DMS 273 (cell line): ENCODE data around the gene SLC19A1.
A peak's percentile ranks its signal among the peaks of the same experiment; 100 is the strongest.

Experiments used
- DNase-seq: peaks from one replicate; lab custom pipeline; 2025; ENCODE audit not compliant: unreplicated experiment; lab: John Stamatoyannopoulos, UW

The SLC19A1 gene

GRCh38 chr21:45518742-45519141 lies 23.5 kb downstream of the SLC19A1 start:
- DNase-seq, result no peak

GRCh38 chr21:45517249-45518065 lies 24.8 kb downstream of the SLC19A1 start:
- no peak for DNase-seq

DNA sequence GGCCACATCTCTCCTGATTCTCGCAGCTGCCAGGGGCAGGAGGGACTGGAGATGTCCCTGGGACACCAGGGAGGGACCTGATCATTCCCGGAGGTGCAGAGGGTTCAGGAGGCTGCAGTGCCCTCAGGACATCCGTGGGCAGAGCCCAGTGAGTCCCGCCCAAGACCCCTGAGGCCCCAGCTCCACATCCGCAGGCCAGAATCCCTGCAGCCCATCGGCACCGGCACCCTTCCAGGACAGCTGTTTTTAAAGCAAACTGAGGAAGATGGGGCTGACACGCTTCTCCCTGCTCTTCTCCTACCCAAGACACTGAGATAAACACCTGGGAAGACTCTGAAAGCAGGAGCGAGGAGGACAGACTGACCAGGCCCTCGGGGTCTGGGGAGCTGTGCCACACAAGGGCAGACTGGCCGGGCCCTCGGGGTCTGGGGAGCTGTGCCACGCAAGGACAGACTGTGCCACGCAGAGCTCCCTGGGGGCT lies 25.5 kb downstream of the SLC19A1 start:
- DNase-seq, result no peak

DNA sequence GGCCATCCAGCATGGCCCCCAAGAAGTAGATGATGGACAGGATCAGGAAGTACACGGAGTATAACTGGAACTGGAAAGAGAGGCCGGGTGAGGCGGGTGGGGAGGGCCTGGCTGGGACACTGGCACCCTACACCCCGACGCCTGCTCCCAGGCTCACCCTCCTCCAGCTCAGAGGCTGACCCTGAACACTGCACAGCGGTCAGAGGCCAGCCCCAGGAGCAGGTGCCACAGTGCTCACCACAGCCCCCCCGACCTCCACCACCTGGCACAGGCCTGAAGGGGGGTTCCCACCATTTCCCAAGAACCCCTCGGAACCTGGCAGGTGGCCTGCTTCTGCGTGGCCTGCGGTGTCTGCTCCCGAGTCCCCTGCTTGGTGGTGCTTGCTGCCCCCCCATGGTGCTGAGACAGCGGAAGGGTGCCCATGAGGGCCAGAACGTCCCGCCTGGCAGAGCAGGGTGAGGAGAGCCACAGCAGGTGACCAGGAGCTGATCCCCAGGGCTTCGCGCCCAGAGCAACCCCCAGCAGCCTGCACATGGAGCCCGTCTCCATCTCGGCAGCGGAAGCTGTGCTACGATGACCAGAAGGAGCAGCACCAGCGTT lies 26.1 kb downstream of the SLC19A1 start:
- DNase-seq, result no peak

DNA sequence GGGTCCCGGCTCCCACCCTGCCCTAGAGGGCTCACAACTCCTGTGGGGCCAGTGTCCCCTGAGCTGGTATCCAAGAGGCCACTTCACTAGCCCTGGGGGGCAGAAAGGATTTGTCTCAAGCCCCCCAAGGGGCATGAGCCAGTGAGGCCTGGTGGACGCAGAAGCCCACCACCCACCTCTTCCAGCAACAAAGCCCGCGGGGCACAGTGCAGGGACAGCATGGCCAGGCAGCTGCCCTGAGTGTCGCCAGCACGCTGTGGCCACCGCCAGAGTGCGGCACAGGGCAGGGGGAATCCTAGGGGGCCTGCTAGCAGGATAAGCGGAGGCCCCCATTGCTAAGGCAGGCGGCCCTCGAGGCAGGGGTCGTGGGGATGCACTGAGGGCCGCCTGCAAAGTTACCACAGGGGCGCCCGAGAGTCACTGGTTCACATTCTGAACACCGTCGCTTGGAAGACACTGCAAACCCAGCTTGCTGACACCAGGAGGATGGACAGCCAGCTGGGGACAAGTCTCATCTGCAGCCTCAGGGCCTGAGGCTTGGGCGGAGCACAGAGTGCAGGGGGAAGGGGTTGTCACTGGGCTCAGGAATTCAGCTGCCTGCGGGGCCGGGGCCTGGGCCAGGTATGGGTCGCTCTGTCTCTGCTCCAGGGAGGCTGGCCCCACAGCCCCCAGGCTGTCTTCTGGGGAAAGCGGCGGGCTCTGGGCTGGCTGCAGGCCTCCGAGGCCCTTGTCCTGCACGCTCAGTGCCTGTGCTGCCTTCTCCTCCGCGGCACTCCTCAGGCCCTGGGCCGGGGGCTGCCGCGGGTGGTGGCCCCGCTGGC lies 26.8 kb downstream of the SLC19A1 start:
- no peak for DNase-seq

DNA sequence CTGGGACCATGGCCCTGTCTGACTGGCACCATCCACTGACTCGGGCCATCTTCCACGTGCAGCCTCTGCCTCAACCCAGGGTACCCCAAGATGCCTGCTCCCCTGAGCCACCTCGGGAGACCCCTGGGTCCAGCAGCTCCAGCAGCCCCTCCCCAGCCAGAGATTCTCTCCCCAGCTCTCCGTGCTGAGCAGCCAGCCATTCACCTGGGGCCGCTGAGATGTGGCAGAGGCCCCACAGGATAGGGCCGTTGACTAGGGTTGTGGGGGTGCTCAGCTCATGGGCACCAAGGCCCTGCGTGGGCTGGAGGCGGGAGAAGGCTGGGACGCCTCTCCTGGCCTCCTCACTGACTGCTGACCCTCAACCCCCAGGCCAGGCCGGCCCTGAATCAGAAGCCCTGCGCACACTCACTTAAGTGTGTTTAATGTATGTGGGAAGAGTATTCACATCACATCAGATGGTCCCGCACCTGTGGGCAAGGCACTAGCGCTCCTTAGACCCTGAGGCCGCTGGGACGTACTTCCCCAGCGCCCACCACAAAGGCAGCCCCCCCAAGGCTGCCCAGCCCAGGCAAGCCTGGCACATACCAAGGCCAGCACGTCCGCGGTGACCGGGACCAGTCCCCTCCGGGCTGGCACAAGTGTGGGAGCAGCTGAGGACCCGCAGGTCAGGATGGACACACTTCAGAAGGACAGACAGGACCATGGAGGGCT lies 27.8 kb downstream of the SLC19A1 start:
- no peak for DNase-seq

DNA sequence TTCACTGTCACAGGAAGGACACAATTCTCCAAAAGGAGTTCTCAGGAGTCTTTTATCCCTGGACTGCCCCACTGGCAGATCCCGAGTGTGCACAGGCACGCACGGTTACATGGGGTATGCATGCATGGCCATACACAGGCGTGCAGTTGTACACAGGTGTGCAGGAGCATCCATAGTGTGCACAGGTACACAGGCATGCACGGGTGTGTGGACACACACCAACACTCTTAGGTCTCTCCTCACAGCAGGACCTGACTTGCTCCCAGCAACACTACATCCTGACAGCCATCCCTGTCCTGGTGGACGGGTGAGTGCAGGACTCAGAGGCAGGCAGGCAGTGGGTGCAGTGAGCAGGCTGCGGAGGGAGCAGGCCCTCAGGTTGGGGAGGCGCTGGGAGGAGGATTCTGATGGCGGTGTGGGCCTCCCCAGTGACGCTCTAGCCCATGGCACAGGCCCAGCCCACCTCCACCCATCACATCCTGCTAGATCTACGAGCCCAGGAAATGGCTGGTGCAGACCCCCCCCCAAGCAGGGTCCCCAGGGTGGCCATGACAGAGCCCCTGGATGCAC lies 28.4 kb downstream of the SLC19A1 start:
- no peak for DNase-seq

- DNase-seq, result no peak
Measured at GRCh38 chr21:45513003-45513717, 29.1 kb downstream of the SLC19A1 start.

DNA sequence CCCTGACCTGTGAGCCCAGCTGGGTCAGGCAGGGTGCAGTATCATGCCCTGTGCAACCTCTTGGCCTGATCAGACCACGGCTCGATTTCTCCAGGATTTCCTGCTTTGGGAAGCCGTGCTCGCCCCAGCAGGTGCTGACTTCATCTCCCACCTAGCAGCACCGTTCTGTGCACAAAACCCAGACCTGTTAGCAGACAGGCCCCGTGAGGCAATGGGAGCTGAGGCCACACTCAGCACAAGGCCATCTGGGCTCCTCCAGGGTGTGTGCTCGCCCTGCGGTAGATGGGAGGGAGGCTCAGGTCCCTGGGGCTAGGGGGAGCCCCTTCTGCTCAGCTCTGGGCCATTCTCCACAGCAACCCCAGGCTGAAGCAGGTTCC lies 29.6 kb downstream of the SLC19A1 start:
- DNase-seq, result no peak

- peak; percentile 42 for DNase-seq
Measured at GRCh38 chr21:45511661-45512431, 30.4 kb downstream of the SLC19A1 start.

GRCh38 chr21:45511007-45511406 lies 31.2 kb downstream of the SLC19A1 start:
- no peak for DNase-seq

DNA sequence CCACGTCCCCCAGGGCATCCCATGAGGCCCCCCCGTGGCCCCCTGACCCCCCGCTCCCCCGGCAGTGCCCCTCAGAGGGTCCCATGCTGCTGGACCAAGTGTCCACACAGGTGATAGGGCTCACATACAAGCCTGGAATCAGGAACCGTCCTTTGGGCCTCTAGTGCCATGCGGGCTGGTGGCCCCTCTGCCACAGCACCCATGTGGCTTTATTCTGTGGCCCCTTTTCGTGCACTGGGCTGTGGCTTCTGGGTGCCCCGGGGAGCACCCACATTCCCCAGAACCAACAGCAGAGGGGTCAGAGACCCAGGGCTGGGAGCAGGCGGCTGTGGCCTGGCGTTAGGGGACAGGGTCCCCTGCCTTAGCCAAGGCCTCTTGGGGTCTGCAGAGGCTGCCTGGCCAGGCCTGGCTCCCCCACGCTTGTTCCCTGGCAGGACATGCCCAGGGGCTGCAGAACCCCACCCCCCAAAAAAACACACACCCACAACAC lies 31.7 kb downstream of the SLC19A1 start:
- DNase-seq, result no peak

GRCh38 chr21:45509566-45510465 lies 32.4 kb downstream of the SLC19A1 start:
- DNase-seq, result no peak

DNA sequence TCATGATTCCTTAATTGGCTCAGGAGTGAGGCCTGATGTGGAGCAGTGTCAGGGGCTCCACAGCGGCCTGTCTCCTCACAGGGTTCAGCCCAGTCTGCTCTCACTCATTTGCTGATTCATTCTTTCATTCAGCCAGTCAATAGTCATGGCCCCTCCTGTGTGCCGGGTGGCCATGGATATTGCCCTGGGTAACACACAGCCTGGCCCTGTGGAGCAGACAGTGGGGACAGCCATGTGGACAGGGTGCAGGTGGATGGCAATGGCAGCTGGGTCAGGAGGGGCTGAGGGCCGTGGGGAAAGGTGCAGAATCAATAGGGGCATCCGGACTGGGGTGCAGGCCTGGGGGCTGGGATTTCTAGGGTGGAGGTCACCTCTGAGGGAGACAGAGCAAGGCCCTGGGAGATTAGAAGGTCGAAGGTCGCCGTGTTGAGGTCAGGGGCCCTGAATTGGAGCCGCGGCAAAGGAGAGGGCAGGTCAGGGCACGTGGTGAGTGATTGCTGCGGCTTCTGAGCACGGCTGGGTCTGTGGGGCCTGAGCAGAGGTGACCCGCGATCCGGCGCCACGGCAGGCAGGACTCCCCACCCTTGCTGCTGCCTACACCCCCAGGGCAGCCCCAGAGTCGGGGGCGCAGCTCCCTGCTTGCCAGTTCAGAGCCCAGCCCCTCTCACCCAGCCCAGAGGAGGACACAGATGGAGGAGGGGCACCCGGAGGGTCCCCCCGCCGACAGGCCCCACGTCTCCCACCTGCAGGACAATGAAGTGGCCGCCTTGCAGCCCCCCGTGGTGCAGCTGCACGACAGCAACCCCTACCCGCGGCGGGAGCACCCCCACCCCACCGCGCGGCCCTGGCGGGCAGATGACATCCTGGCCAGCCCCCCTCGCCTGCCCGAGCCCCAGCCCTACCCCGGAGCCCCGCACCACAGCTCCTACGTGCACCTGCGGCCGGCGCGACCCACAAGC lies 33.4 kb downstream of the SLC19A1 start:
- DNase-seq, result peak; percentile 38

GRCh38 chr21:45507888-45508508 lies 34.2 kb downstream of the SLC19A1 start:
- DNase-seq, result no peak

- DNase-seq, result no peak
Measured at GRCh38 chr21:45507523-45507875, 34.7 kb downstream of the SLC19A1 start.
